ENCODE results near the gene LOXL1.

The LOXL1 gene

GRCh38 chr15:73909651-73910050 is 16.6 kb upstream of the LOXL1 start:
- H2AK5ac ChIP-seq (ENCODE audit: low read length): no peak overlapping the region
- no peak overlapping the region for H3K27ac ChIP-seq (ENCODE audit: low read depth, low read length)
- H3K9ac ChIP-seq (ENCODE audit: low read length): no peak overlapping the region
- no peak overlapping the region for H3K56ac ChIP-seq (ENCODE audit: low read length)
- no peaks in the 10 kb centered on the region for H3K27me3 ChIP-seq (ENCODE audit: insufficient read depth, low read length, poor library complexity)
- H3K4me3 ChIP-seq (ENCODE audit: low read length): no peak overlapping the region
- no peak overlapping the region for H3K18ac ChIP-seq (ENCODE audit: low read length)
- no peak overlapping the region for H3K4me2 ChIP-seq (ENCODE audit: low read length)
- no peak overlapping the region for H2BK120ac ChIP-seq (ENCODE audit: low read depth, low read length)
- H3K4ac ChIP-seq (ENCODE audit: low read depth, low read length): no peak overlapping the region
- no peaks in the 10 kb centered on the region for H3K79me1 ChIP-seq (ENCODE audit: low read length)
- peak overlapping the region; percentile 8 for H3K23ac ChIP-seq (ENCODE audit: low read length)
- no peak overlapping the region for H4K5ac ChIP-seq (ENCODE audit: low read length)
- no peak overlapping the region for H2BK15ac ChIP-seq (replicated peaks; ENCODE audit: low read depth)
- DNase-seq: no peak
- no peak overlapping the region for H4K8ac ChIP-seq (ENCODE audit: low read depth, low read length)
- WGBS (ENCODE audit: extremely low coverage, insufficient coverage, low lambda C conversion rate): no CpG with 5 or more reads among the region's 2 CpGs
- H2BK5ac ChIP-seq (ENCODE audit: low read length): no peak overlapping the region
- H3K79me2 ChIP-seq (ENCODE audit: control insufficient read depth, insufficient read depth, low read length): no peaks in the 10 kb centered on the region
- H3K4me1 ChIP-seq (ENCODE audit: control insufficient read depth, low read depth, low read length): no peaks in the 10 kb centered on the region
- H3K36me3 ChIP-seq (ENCODE audit: control insufficient read depth, insufficient read depth, low read length): no peaks in the 10 kb centered on the region

- H3K27ac ChIP-seq (ENCODE audit: low read depth, low read length): no peak overlapping the region
- H3K4me1 ChIP-seq (ENCODE audit: control insufficient read depth, low read depth, low read length): no peaks in the 10 kb centered on the region
- H2BK120ac ChIP-seq (ENCODE audit: low read depth, low read length): no peak overlapping the region
- H4K5ac ChIP-seq (ENCODE audit: low read length): no peak overlapping the region
- H3K27me3 ChIP-seq (ENCODE audit: insufficient read depth, low read length, poor library complexity): no peaks in the 10 kb centered on the region
- H2BK15ac ChIP-seq (replicated peaks; ENCODE audit: low read depth): no peak overlapping the region
- no peaks in the 10 kb centered on the region for H3K79me2 ChIP-seq (ENCODE audit: control insufficient read depth, insufficient read depth, low read length)
- no peaks in the 10 kb centered on the region for H3K79me1 ChIP-seq (ENCODE audit: low read length)
- no peak overlapping the region for H2AK5ac ChIP-seq (ENCODE audit: low read length)
- no peak overlapping the region for H3K4ac ChIP-seq (ENCODE audit: low read depth, low read length)
- no peak for DNase-seq
- H3K9ac ChIP-seq (ENCODE audit: low read length): no peak overlapping the region
- H3K23ac ChIP-seq (ENCODE audit: low read length): no peak overlapping the region
- no peak overlapping the region for H4K8ac ChIP-seq (ENCODE audit: low read depth, low read length)
- no CpG with 5 or more reads among the region's 7 CpGs for WGBS (ENCODE audit: extremely low coverage, insufficient coverage, low lambda C conversion rate)
- H2BK5ac ChIP-seq (ENCODE audit: low read length): no peak overlapping the region
- no peak overlapping the region for H3K56ac ChIP-seq (ENCODE audit: low read length)
- no peak overlapping the region for H3K4me3 ChIP-seq (ENCODE audit: low read length)
- no peaks in the 10 kb centered on the region for H3K36me3 ChIP-seq (ENCODE audit: control insufficient read depth, insufficient read depth, low read length)
- no peak overlapping the region for H3K18ac ChIP-seq (ENCODE audit: low read length)
- H3K4me2 ChIP-seq (ENCODE audit: low read length): no peak overlapping the region
These were observed 15.5 kb upstream of the LOXL1 start for GRCh38 chr15:73910522-73911303.

- no peak overlapping the region for H3K18ac ChIP-seq (ENCODE audit: low read length)
- no peaks in the 10 kb centered on the region for H3K27me3 ChIP-seq (ENCODE audit: insufficient read depth, low read length, poor library complexity)
These were observed 14.1 kb upstream of the LOXL1 start for GRCh38 chr15:73912030-73912596.

GRCh38 chr15:73914145-73914544 is 12.1 kb upstream of the LOXL1 start:
- no peak for DNase-seq
- no peak overlapping the region for H4K8ac ChIP-seq (ENCODE audit: low read depth, low read length)
- no peak overlapping the region for H2BK15ac ChIP-seq (replicated peaks; ENCODE audit: low read depth)
- no peak overlapping the region for H3K4me2 ChIP-seq (ENCODE audit: low read length)
- H3K23ac ChIP-seq (ENCODE audit: low read length): no peak overlapping the region
- no peak overlapping the region for H3K27ac ChIP-seq (ENCODE audit: low read depth, low read length)
- no peak overlapping the region for H3K4ac ChIP-seq (ENCODE audit: low read depth, low read length)
- H3K79me1 ChIP-seq (ENCODE audit: low read length): no peaks in the 10 kb centered on the region
- no peaks in the 10 kb centered on the region for H3K4me1 ChIP-seq (ENCODE audit: control insufficient read depth, low read depth, low read length)
- H2BK5ac ChIP-seq (ENCODE audit: low read length): no peak overlapping the region
- H3K9ac ChIP-seq (ENCODE audit: low read length): no peak overlapping the region
- no peaks in the 10 kb centered on the region for H3K27me3 ChIP-seq (ENCODE audit: insufficient read depth, low read length, poor library complexity)
- H3K79me2 ChIP-seq (ENCODE audit: control insufficient read depth, insufficient read depth, low read length): no peaks in the 10 kb centered on the region
- no peak overlapping the region for H3K56ac ChIP-seq (ENCODE audit: low read length)
- no peak overlapping the region for H3K18ac ChIP-seq (ENCODE audit: low read length)
- H3K36me3 ChIP-seq (ENCODE audit: control insufficient read depth, insufficient read depth, low read length): no peaks in the 10 kb centered on the region
- no CpG with 5 or more reads among the region's 3 CpGs for WGBS (ENCODE audit: extremely low coverage, insufficient coverage, low lambda C conversion rate)
- no peak overlapping the region for H2AK5ac ChIP-seq (ENCODE audit: low read length)
- H2BK120ac ChIP-seq (ENCODE audit: low read depth, low read length): no peak overlapping the region
- H3K4me3 ChIP-seq (ENCODE audit: low read length): no peak overlapping the region
- H4K5ac ChIP-seq (ENCODE audit: low read length): no peak overlapping the region

More at GRCh38 chr15:73912030-73912596, 14.1 kb upstream of the LOXL1 start:
- Histone ChIP-seq H2BK5ac (ENCODE audit: low read length) (no peak overlapping the region), H4K8ac (ENCODE audit: low read depth, low read length) (no peak overlapping the region), H3K4me3 (ENCODE audit: low read length) (no peak overlapping the region), H3K27ac (ENCODE audit: low read depth, low read length) (no peak overlapping the region), H4K5ac (ENCODE audit: low read length) (no peak overlapping the region), H3K36me3 (ENCODE audit: control insufficient read depth, insufficient read depth, low read length) (no peaks in the 10 kb centered on the region), H3K9ac (ENCODE audit: low read length) (no peak overlapping the region), H2BK15ac (replicated peaks; ENCODE audit: low read depth) (no peak overlapping the region), H3K79me2 (ENCODE audit: control insufficient read depth, insufficient read depth, low read length) (no peaks in the 10 kb centered on the region), H3K4me2 (ENCODE audit: low read length) (no peak overlapping the region), H2BK120ac (ENCODE audit: low read depth, low read length) (no peak overlapping the region), H3K23ac (ENCODE audit: low read length) (no peak overlapping the region), H2AK5ac (ENCODE audit: low read length) (no peak overlapping the region), H3K79me1 (ENCODE audit: low read length) (no peaks in the 10 kb centered on the region), H3K56ac (ENCODE audit: low read length) (no peak overlapping the region), H3K4ac (ENCODE audit: low read depth, low read length) (no peak overlapping the region), H3K4me1 (ENCODE audit: control insufficient read depth, low read depth, low read length) (no peaks in the 10 kb centered on the region)
- DNase-seq: no peak
- WGBS (ENCODE audit: extremely low coverage, insufficient coverage, low lambda C conversion rate): no CpG with 5 or more reads among the region's 7 CpGs

GRCh38 chr15:73915082-73915481 is 11.2 kb upstream of the LOXL1 start:
- H3K4me1 ChIP-seq (ENCODE audit: control insufficient read depth, low read depth, low read length): no peaks in the 10 kb centered on the region
- no peak overlapping the region for H2AK5ac ChIP-seq (ENCODE audit: low read length)
- H3K79me1 ChIP-seq (ENCODE audit: low read length): no peaks in the 10 kb centered on the region
- H4K8ac ChIP-seq (ENCODE audit: low read depth, low read length): no peak overlapping the region
- no peak overlapping the region for H3K4me3 ChIP-seq (ENCODE audit: low read length)
- no peak for DNase-seq
- H3K23ac ChIP-seq (ENCODE audit: low read length): no peak overlapping the region
- H2BK120ac ChIP-seq (ENCODE audit: low read depth, low read length): no peak overlapping the region
- H3K4me2 ChIP-seq (ENCODE audit: low read length): no peak overlapping the region
- no peak overlapping the region for H2BK5ac ChIP-seq (ENCODE audit: low read length)
- no peaks in the 10 kb centered on the region for H3K36me3 ChIP-seq (ENCODE audit: control insufficient read depth, insufficient read depth, low read length)
- H3K27me3 ChIP-seq (ENCODE audit: insufficient read depth, low read length, poor library complexity): no peaks in the 10 kb centered on the region
- no peak overlapping the region for H2BK15ac ChIP-seq (replicated peaks; ENCODE audit: low read depth)
- H3K9ac ChIP-seq (ENCODE audit: low read length): no peak overlapping the region
- no peak overlapping the region for H3K27ac ChIP-seq (ENCODE audit: low read depth, low read length)
- H3K18ac ChIP-seq (ENCODE audit: low read length): no peak overlapping the region
- no peaks in the 10 kb centered on the region for H3K79me2 ChIP-seq (ENCODE audit: control insufficient read depth, insufficient read depth, low read length)
- no peak overlapping the region for H4K5ac ChIP-seq (ENCODE audit: low read length)
- no CpG with 5 or more reads among the region's 2 CpGs for WGBS (ENCODE audit: extremely low coverage, insufficient coverage, low lambda C conversion rate)
- H3K4ac ChIP-seq (ENCODE audit: low read depth, low read length): no peak overlapping the region
- H3K56ac ChIP-seq (ENCODE audit: low read length): no peak overlapping the region

Data from mesendoderm (in vitro differentiated cells).